ENCODE results near the gene CHRNB1.
A peak's percentile ranks its signal among the peaks of the same experiment; 100 is the strongest.

CHRNB1 gene

DNA sequence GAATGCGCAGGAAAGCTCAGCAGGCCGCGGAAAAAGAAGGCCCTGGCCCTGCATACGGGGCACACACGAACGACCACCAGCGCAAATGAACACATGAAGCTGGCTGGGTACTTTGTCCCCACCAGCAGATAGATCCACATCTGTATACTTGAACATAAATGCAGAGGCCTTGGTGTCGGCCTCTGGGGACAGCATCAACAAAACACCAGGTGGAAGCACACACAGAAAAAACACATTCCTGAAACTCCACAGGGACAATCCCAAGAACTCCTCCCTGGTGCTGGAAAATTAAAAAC is 35.2 kb downstream of the CHRNB1 start:
- Histone ChIP-seq H3K4me3 (ENCODE audit: low read depth, low read length) (peak overlapping the region; percentile 72), H3K9me3 (ENCODE audit: control insufficient read depth, insufficient read depth, low read depth, low read length) (no peaks in the 10 kb centered on the region), H3K36me3 (ENCODE audit: control insufficient read depth in 2 of 2, insufficient read depth in 1 of 2, low read length in 2 of 2) (no peaks in the 10 kb centered on the region), H3K27ac (ENCODE audit: extremely low read depth, low read depth, low read length) (peak overlapping the region; percentile 97), H3K4me1 (ENCODE audit: control insufficient read depth, insufficient read depth, low read length) (peaks cover 20% of the 10 kb centered on the region)
- ChIA-PET POLR2A (interaction anchor here (0.9 to 3.9 kb wide), 11 partner anchors 10 to 207 kb away, joined by 3 to 27 read pairs (median 3); partner anchors contain the start of genes TMEM256 and TP53), CTCF (interaction anchor here (0.6 to 3.4 kb wide), 4 partner anchors 9 to 124 kb away, joined by 3 to 14 read pairs (median 5); no protein-coding TSS in a partner anchor)
- TF ChIP-seq, protein P1, sequence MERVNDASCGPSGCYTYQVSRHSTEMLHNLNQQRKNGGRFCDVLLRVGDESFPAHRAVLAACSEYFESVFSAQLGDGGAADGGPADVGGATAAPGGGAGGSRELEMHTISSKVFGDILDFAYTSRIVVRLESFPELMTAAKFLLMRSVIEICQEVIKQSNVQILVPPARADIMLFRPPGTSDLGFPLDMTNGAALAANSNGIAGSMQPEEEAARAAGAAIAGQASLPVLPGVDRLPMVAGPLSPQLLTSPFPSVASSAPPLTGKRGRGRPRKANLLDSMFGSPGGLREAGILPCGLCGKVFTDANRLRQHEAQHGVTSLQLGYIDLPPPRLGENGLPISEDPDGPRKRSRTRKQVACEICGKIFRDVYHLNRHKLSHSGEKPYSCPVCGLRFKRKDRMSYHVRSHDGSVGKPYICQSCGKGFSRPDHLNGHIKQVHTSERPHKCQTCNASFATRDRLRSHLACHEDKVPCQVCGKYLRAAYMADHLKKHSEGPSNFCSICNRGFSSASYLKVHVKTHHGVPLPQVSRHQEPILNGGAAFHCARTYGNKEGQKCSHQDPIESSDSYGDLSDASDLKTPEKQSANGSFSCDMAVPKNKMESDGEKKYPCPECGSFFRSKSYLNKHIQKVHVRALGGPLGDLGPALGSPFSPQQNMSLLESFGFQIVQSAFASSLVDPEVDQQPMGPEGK (tag by site-specific recombination; IDR thresholded peaks at IDR 0.05) = peak; percentile 41; the same call in 1 of the 2 replicates
- TF ChIP-seq, protein P2, sequence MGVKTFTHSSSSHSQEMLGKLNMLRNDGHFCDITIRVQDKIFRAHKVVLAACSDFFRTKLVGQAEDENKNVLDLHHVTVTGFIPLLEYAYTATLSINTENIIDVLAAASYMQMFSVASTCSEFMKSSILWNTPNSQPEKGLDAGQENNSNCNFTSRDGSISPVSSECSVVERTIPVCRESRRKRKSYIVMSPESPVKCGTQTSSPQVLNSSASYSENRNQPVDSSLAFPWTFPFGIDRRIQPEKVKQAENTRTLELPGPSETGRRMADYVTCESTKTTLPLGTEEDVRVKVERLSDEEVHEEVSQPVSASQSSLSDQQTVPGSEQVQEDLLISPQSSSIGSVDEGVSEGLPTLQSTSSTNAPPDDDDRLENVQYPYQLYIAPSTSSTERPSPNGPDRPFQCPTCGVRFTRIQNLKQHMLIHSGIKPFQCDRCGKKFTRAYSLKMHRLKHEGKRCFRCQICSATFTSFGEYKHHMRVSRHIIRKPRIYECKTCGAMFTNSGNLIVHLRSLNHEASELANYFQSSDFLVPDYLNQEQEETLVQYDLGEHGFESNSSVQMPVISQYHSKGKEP (tag by site-specific recombination; IDR thresholded peaks at IDR 0.05) = no peak
- TF ChIP-seq, protein P3, sequence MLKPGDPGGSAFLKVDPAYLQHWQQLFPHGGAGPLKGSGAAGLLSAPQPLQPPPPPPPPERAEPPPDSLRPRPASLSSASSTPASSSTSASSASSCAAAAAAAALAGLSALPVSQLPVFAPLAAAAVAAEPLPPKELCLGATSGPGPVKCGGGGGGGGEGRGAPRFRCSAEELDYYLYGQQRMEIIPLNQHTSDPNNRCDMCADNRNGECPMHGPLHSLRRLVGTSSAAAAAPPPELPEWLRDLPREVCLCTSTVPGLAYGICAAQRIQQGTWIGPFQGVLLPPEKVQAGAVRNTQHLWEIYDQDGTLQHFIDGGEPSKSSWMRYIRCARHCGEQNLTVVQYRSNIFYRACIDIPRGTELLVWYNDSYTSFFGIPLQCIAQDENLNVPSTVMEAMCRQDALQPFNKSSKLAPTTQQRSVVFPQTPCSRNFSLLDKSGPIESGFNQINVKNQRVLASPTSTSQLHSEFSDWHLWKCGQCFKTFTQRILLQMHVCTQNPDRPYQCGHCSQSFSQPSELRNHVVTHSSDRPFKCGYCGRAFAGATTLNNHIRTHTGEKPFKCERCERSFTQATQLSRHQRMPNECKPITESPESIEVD (tag by site-specific recombination; IDR thresholded peaks at IDR 0.05) = no peak
- TF ChIP-seq OVOL3 (tag by site-specific recombination; IDR thresholded peaks at IDR 0.05) (no peak), ZNF335 (tag by site-specific recombination; conservative IDR thresholded peaks at IDR 0.05) (peak; percentile 49; the same call in 1 of the 2 replicates), SP3 (tag by site-specific recombination; IDR thresholded peaks at IDR 0.05) (no peak), ZNF184 (tag by site-specific recombination; IDR thresholded peaks at IDR 0.05) (no peak), HOXC10 (CRISPR knock-in tag; IDR thresholded peaks at IDR 0.05) (no peak), TRIM28 (IDR thresholded peaks at IDR 0.05; ENCODE audit: borderline replicate concordance, low read length) (no peak), ZNF354C (tag by site-specific recombination; IDR thresholded peaks at IDR 0.05; ENCODE audit: borderline replicate concordance, low read depth) (no peak), ZNF677 (tag by site-specific recombination; IDR thresholded peaks at IDR 0.05) (no peak), RBAK (tag by site-specific recombination; IDR thresholded peaks at IDR 0.05) (no peak), WT1 (tag by site-specific recombination; IDR thresholded peaks at IDR 0.05) (no peak), ZNF548 (tag by site-specific recombination; IDR thresholded peaks at IDR 0.05) (no peak), TCF7L2 (IDR thresholded peaks at IDR 0.05; ENCODE audit: borderline replicate concordance, low read depth, low read length) (no peak), ZNF23 (tag by site-specific recombination; IDR thresholded peaks at IDR 0.05; ENCODE audit: borderline replicate concordance) (no peak), IKZF3 (tag by site-specific recombination; IDR thresholded peaks at IDR 0.05) (peak; percentile 30; the same call in 1 of the 2 replicates), ZBTB1 (tag by site-specific recombination; IDR thresholded peaks at IDR 0.05) (no peak), ZXDB (tag by site-specific recombination; IDR thresholded peaks at IDR 0.05) (no peak), REPIN1 (tag by site-specific recombination; IDR thresholded peaks at IDR 0.05; ENCODE audit: low read depth) (no peak), ZSCAN30 (tag by site-specific recombination; IDR thresholded peaks at IDR 0.05) (no peak), ZNF624 (tag by site-specific recombination; IDR thresholded peaks at IDR 0.05) (no peak), ZNF394 (tag by site-specific recombination; IDR thresholded peaks at IDR 0.05; ENCODE audit: borderline replicate concordance) (no peak), ZBTB20 (tag by site-specific recombination; IDR thresholded peaks at IDR 0.05) (peak; percentile 81; the same call in 1 of the 2 replicates), GLIS2 (tag by site-specific recombination; IDR thresholded peaks at IDR 0.05) (peak; percentile 11; the same call in 1 of the 2 replicates), ZNF2 (tag by site-specific recombination; IDR thresholded peaks at IDR 0.05) (0 out of 2 replicates have a peak, but pooled peaks have one; percentile 5), SALL2 (tag by site-specific recombination; IDR thresholded peaks at IDR 0.05; ENCODE audit: borderline replicate concordance) (no peak), ZNF558 (tag by site-specific recombination; IDR thresholded peaks at IDR 0.05) (no peak)
- TF ChIP-seq, protein P4, sequence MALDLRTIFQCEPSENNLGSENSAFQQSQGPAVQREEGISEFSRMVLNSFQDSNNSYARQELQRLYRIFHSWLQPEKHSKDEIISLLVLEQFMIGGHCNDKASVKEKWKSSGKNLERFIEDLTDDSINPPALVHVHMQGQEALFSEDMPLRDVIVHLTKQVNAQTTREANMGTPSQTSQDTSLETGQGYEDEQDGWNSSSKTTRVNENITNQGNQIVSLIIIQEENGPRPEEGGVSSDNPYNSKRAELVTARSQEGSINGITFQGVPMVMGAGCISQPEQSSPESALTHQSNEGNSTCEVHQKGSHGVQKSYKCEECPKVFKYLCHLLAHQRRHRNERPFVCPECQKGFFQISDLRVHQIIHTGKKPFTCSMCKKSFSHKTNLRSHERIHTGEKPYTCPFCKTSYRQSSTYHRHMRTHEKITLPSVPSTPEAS (tag by site-specific recombination; IDR thresholded peaks at IDR 0.05) = peak; percentile 84
- TF ChIP-seq, protein P5, sequence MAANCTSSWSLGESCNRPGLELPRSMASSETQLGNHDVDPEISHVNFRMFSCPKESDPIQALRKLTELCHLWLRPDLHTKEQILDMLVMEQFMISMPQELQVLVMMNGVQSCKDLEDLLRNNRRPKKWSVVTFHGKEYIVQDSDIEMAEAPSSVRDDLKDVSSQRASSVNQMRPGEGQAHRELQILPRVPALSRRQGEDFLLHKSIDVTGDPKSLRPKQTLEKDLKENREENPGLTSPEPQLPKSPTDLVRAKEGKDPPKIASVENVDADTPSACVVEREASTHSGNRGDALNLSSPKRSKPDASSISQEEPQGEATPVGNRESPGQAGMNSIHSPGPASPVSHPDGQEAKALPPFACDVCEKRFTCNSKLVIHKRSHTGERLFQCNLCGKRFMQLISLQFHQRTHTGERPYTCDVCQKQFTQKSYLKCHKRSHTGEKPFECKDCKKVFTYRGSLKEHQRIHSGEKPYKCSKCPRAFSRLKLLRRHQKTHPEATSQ (tag by site-specific recombination; IDR thresholded peaks at IDR 0.05) = no peak
- TF ChIP-seq, protein P6, sequence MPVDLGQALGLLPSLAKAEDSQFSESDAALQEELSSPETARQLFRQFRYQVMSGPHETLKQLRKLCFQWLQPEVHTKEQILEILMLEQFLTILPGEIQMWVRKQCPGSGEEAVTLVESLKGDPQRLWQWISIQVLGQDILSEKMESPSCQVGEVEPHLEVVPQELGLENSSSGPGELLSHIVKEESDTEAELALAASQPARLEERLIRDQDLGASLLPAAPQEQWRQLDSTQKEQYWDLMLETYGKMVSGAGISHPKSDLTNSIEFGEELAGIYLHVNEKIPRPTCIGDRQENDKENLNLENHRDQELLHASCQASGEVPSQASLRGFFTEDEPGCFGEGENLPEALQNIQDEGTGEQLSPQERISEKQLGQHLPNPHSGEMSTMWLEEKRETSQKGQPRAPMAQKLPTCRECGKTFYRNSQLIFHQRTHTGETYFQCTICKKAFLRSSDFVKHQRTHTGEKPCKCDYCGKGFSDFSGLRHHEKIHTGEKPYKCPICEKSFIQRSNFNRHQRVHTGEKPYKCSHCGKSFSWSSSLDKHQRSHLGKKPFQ (tag by site-specific recombination; IDR thresholded peaks at IDR 0.05) = 0 out of 2 replicates have a peak, but pooled peaks have one; percentile 53
